ENCODE results near the gene PUM1. TPM values are rescaled to one million over a fixed set of nuclear protein-coding genes. Genes with fewer than 3 reads are reported as not detected.

PUM1 gene
- total RNA-seq, 1 experiment from 2014 or later, result 109 TPM

DNA sequence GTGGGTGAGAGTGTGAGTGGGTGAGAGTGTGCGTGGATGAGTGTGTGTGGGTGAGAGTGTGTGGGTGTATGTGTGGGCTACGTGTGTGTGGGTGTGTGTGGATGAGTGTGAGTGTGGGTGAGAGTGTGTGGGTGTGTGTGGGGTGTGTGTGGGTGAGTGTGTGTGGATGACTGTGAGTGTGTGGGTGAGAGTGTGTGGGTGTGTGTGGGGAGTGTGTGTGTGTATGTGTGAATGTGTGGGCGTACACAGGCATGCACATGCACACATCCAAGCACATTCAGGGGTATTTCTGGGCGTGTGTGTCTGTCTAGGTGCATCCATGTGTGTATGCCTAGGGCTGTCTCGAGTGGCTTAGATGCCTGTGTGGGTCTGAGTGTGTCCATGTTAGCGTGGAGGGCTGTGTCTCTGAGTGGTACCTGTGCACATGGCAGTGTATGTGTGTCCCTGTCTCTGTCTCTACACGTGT is 171.0 kb downstream of the PUM1 start:
- ChIA-PET POLR2A (no interaction called here), CTCF (no interaction called here)
- intact Hi-C loops (cut with micrococcal nuclease; ENCODE audit: unreplicated experiment) (no loop called here), in situ Hi-C loops (cut with HindIII; ENCODE audit: low pct_unique_long_range_greater_than_20kb, low sequenced_read_pairs) (no loop called here)
- no peaks in the 10 kb centered on the region for H3K27me3 ChIP-seq (ENCODE audit: control insufficient read depth, insufficient read depth, low read length)
- H3K4me1 ChIP-seq (ENCODE audit: control insufficient read depth, insufficient read depth, low read length), result no peaks in the 10 kb centered on the region
- TF ChIP-seq, protein P1, sequence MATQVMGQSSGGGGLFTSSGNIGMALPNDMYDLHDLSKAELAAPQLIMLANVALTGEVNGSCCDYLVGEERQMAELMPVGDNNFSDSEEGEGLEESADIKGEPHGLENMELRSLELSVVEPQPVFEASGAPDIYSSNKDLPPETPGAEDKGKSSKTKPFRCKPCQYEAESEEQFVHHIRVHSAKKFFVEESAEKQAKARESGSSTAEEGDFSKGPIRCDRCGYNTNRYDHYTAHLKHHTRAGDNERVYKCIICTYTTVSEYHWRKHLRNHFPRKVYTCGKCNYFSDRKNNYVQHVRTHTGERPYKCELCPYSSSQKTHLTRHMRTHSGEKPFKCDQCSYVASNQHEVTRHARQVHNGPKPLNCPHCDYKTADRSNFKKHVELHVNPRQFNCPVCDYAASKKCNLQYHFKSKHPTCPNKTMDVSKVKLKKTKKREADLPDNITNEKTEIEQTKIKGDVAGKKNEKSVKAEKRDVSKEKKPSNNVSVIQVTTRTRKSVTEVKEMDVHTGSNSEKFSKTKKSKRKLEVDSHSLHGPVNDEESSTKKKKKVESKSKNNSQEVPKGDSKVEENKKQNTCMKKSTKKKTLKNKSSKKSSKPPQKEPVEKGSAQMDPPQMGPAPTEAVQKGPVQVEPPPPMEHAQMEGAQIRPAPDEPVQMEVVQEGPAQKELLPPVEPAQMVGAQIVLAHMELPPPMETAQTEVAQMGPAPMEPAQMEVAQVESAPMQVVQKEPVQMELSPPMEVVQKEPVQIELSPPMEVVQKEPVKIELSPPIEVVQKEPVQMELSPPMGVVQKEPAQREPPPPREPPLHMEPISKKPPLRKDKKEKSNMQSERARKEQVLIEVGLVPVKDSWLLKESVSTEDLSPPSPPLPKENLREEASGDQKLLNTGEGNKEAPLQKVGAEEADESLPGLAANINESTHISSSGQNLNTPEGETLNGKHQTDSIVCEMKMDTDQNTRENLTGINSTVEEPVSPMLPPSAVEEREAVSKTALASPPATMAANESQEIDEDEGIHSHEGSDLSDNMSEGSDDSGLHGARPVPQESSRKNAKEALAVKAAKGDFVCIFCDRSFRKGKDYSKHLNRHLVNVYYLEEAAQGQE (IDR thresholded peaks at IDR 0.05; ENCODE audit: insufficient read depth in 1 of 2, low read depth in 2 of 2, low read length in 1 of 2), result no peak
- no peak for TF ChIP-seq TCF7L2 (IDR thresholded peaks at IDR 0.05; ENCODE audit: low read depth, low read length)
- no peak for TF ChIP-seq SIN3A (IDR thresholded peaks at IDR 0.05; ENCODE audit: borderline replicate concordance, insufficient read depth, low read depth, low read length)
- TF ChIP-seq, protein P2, sequence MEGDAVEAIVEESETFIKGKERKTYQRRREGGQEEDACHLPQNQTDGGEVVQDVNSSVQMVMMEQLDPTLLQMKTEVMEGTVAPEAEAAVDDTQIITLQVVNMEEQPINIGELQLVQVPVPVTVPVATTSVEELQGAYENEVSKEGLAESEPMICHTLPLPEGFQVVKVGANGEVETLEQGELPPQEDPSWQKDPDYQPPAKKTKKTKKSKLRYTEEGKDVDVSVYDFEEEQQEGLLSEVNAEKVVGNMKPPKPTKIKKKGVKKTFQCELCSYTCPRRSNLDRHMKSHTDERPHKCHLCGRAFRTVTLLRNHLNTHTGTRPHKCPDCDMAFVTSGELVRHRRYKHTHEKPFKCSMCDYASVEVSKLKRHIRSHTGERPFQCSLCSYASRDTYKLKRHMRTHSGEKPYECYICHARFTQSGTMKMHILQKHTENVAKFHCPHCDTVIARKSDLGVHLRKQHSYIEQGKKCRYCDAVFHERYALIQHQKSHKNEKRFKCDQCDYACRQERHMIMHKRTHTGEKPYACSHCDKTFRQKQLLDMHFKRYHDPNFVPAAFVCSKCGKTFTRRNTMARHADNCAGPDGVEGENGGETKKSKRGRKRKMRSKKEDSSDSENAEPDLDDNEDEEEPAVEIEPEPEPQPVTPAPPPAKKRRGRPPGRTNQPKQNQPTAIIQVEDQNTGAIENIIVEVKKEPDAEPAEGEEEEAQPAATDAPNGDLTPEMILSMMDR (IDR thresholded peaks at IDR 0.05), result no peak
- no peak for TF ChIP-seq POLR2AphosphoS5 (IDR thresholded peaks at IDR 0.05; ENCODE audit: low read depth, low read length)
- no peaks in the 10 kb centered on the region for H3K36me3 ChIP-seq (ENCODE audit: control insufficient read depth, insufficient read depth, low read length)
- H3K4me3 ChIP-seq (ENCODE audit: low read depth in 2 of 2, low read length in 2 of 2), result no peak overlapping the region
- H3K27ac ChIP-seq (ENCODE audit: low read length), result no peak overlapping the region
- no TSS peak for BruUV-seq (replicated peaks)
- ATAC-seq (no peak), DNase-seq (ENCODE audit: low read depth, low spot score) (no peak)
- H3K9me3 ChIP-seq (ENCODE audit: control insufficient read depth, insufficient read depth, low read depth, low read length), result no peaks in the 10 kb centered on the region

DNA sequence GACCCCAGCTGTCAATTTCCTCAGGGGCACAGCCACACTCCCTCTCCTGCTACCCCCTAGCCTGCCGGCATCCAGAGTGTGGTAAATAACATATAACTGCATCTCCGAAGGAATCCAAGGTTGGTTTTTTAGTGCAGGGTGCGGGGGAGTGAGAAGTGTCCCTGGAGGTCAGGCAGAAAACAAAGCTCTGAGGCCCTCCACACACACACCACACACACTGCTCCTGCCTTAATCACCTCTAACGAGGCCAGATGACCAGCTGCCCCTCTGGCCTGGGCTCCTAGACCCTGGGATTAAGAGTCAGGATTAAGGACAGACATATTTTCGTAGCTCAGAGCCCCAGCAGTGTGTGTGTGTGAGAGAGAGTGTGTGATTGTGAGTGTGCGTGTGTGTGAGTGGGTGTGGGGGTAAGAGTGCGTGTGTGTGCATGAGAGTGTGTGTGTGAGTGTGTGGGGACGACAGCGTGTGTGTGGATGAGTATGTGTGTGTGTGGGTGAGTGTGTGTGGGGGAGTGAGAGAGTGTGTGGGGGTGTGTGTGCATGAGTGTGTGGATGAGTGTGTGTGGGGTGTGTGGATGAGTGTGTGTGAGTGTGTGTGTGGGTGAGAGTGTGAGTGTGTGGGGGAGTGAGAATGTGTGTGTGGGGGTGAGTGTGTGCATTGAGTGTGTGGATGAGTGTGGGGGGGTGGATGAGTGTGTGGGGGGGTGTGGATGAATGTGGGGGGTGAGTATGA is 171.6 kb downstream of the PUM1 start:
- ATAC-seq (no peak), DNase-seq (ENCODE audit: low read depth, low spot score) (no peak)
- intact Hi-C loops (cut with micrococcal nuclease; ENCODE audit: unreplicated experiment) (no loop called here), in situ Hi-C loops (cut with HindIII; ENCODE audit: low pct_unique_long_range_greater_than_20kb, low sequenced_read_pairs) (no loop called here)
- no peaks in the 10 kb centered on the region for H3K9me3 ChIP-seq (ENCODE audit: control insufficient read depth, insufficient read depth, low read depth, low read length)
- POLR2A ChIA-PET, result no interaction called here
- no TSS peak for BruUV-seq (replicated peaks)
- no peaks in the 10 kb centered on the region for H3K36me3 ChIP-seq (ENCODE audit: control insufficient read depth, insufficient read depth, low read length)
- no peak for TF ChIP-seq POLR2AphosphoS5 (IDR thresholded peaks at IDR 0.05; ENCODE audit: low read depth, low read length)
- TF ChIP-seq, protein P2 (IDR thresholded peaks at IDR 0.05), result no peak
- no peak for TF ChIP-seq SIN3A (IDR thresholded peaks at IDR 0.05; ENCODE audit: borderline replicate concordance, insufficient read depth, low read depth, low read length)
- TF ChIP-seq, protein P1 (IDR thresholded peaks at IDR 0.05; ENCODE audit: insufficient read depth in 1 of 2, low read depth in 2 of 2, low read length in 1 of 2), result no peak
- no peak for TF ChIP-seq TCF7L2 (IDR thresholded peaks at IDR 0.05; ENCODE audit: low read depth, low read length)
- CTCF ChIA-PET, result no interaction called here
- no peaks in the 10 kb centered on the region for H3K27me3 ChIP-seq (ENCODE audit: control insufficient read depth, insufficient read depth, low read length)
- H3K4me3 ChIP-seq (ENCODE audit: low read depth in 2 of 2, low read length in 2 of 2), result no peak overlapping the region
- no peak overlapping the region for H3K27ac ChIP-seq (ENCODE audit: low read length)
- no peaks in the 10 kb centered on the region for H3K4me1 ChIP-seq (ENCODE audit: control insufficient read depth, insufficient read depth, low read length)

All from Panc1 (cell line).